Fibroblast of skin of right quadriceps (primary cell): ENCODE results near the gene EGFR.

ENCODE experiments used
- DNase-seq: peaks from one replicate; pipeline ENCODE4 v3.0.0-alpha.2; 2013

The EGFR gene

GRCh38 chr7:55063633-55064032, 44.8 kb downstream of the EGFR start:
- DNase-seq, result peak; percentile 68

- peak; percentile 99 for DNase-seq
These were observed 46.3 kb downstream of the EGFR start for GRCh38 chr7:55065079-55065478.

GRCh38 chr7:55065511-55066229, 46.9 kb downstream of the EGFR start:
- peak; percentile 96 for DNase-seq

- DNase-seq, result no peak
These were observed 47.7 kb downstream of the EGFR start for GRCh38 chr7:55066524-55066923.

GRCh38 chr7:55066938-55067337, 48.1 kb downstream of the EGFR start:
- DNase-seq, result no peak

- DNase-seq, result no peak
These were observed 48.9 kb downstream of the EGFR start for GRCh38 chr7:55067748-55068147.

GRCh38 chr7:55069271-55069792, 50.5 kb downstream of the EGFR start:
- no peak for DNase-seq

GRCh38 chr7:55070271-55070743, 51.5 kb downstream of the EGFR start:
- DNase-seq, result no peak

GRCh38 chr7:55070854-55071253, 52.0 kb downstream of the EGFR start:
- DNase-seq, result no peak

GRCh38 chr7:55071411-55072175, 52.8 kb downstream of the EGFR start:
- no peak for DNase-seq

GRCh38 chr7:55072251-55072650, 53.4 kb downstream of the EGFR start:
- DNase-seq, result no peak

GRCh38 chr7:55073051-55073511, 54.3 kb downstream of the EGFR start:
- peak; percentile 64 for DNase-seq

- DNase-seq, result peak; percentile 80
These were observed 55.2 kb downstream of the EGFR start for GRCh38 chr7:55073976-55074528.

- no peak for DNase-seq
These were observed 56.7 kb downstream of the EGFR start for GRCh38 chr7:55075464-55076021.

GRCh38 chr7:55077561-55078410, 59.0 kb downstream of the EGFR start:
- DNase-seq, result no peak

GRCh38 chr7:55078465-55079372, 59.9 kb downstream of the EGFR start:
- DNase-seq, result no peak

GRCh38 chr7:55080000-55080623, 61.3 kb downstream of the EGFR start:
- DNase-seq, result no peak

GRCh38 chr7:55081068-55081467, 62.3 kb downstream of the EGFR start:
- no peak for DNase-seq

GRCh38 chr7:55081472-55082227, 62.8 kb downstream of the EGFR start:
- no peak for DNase-seq

GRCh38 chr7:55082228-55082603, 63.4 kb downstream of the EGFR start:
- DNase-seq, result no peak
